Measurements from ENCODE around the gene TBC1D16. TPM values are rescaled to one million over a fixed set of nuclear protein-coding genes. Genes with fewer than 3 reads are reported as not detected.

The TBC1D16 gene
- total RNA-seq, 1 experiment from 2014 or later: 96.1 TPM

DNA sequence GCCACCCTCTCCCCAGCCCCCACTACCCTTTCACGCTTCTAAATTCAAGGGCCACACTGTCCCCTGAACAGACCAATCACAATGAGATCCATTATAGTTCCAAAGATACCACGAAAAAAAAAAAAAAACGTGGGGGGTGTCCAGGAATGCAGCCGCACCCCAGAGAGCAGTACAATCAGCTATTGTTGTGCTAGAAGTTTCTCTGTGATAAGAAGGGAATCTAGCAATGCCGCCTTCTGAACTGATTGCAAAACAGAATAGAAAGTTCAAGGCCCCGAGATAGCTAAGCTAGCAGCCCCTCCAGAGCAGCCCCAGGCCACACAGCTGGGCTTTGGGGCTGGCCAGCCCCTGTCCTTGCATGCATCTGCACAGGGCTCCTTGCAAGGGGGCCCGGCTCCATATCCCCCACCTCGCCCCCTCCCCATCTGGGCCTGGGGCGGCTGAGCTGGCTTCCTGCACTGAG, 109.5 kb downstream of the TBC1D16 start (continued):
- TF ChIP-seq, protein P1, sequence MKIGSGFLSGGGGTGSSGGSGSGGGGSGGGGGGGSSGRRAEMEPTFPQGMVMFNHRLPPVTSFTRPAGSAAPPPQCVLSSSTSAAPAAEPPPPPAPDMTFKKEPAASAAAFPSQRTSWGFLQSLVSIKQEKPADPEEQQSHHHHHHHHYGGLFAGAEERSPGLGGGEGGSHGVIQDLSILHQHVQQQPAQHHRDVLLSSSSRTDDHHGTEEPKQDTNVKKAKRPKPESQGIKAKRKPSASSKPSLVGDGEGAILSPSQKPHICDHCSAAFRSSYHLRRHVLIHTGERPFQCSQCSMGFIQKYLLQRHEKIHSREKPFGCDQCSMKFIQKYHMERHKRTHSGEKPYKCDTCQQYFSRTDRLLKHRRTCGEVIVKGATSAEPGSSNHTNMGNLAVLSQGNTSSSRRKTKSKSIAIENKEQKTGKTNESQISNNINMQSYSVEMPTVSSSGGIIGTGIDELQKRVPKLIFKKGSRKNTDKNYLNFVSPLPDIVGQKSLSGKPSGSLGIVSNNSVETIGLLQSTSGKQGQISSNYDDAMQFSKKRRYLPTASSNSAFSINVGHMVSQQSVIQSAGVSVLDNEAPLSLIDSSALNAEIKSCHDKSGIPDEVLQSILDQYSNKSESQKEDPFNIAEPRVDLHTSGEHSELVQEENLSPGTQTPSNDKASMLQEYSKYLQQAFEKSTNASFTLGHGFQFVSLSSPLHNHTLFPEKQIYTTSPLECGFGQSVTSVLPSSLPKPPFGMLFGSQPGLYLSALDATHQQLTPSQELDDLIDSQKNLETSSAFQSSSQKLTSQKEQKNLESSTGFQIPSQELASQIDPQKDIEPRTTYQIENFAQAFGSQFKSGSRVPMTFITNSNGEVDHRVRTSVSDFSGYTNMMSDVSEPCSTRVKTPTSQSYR (CRISPR knock-in tag; IDR thresholded peaks at IDR 0.05): no peak
- TF ChIP-seq ZNF232 (CRISPR knock-in tag; IDR thresholded peaks at IDR 0.05) (no peak), MYBL2 (CRISPR knock-in tag; IDR thresholded peaks at IDR 0.05) (no peak), SOX15 (CRISPR knock-in tag; IDR thresholded peaks at IDR 0.05) (no peak)
- TF ChIP-seq, protein P2, sequence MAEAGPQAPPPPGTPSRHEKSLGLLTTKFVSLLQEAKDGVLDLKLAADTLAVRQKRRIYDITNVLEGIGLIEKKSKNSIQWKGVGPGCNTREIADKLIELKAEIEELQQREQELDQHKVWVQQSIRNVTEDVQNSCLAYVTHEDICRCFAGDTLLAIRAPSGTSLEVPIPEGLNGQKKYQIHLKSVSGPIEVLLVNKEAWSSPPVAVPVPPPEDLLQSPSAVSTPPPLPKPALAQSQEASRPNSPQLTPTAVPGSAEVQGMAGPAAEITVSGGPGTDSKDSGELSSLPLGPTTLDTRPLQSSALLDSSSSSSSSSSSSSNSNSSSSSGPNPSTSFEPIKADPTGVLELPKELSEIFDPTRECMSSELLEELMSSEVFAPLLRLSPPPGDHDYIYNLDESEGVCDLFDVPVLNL (CRISPR knock-in tag; IDR thresholded peaks at IDR 0.05; ENCODE audit: borderline replicate concordance, low read depth): no peak

DNA sequence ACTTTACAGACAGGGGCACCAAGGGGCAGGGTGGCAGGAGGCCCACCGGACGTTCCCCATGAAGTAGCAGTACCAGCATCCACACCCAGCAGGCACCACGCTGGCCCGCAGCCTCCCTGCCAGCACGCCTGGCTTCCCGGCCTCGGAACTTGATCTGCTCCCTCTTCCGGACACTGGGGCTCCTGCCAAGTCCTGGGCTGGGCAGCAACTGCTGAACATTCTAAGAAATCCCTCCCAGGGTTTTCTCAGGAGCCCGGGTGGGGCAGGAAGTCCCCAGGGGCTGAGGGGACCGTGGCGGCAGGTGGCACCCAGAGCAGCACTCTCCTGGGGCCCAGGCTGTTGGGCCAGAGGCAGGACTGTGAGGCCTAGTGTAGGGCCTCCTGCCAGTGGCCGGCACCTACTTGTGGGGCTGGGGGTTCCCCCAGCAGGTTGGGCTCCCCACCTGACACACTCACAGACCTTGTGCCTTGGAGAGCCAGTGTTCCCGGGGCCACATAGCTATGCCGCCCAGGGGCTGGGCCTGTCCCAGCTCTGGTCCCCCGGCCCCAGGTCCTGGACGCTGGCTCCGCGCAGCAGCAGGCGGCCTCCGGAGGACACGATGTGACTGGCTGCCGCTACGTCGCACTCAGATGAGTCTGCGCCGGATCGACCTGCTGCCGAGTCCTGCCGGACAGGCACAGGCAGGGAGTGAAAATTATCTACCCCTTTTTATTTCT, 110.3 kb downstream of the TBC1D16 start:
- TF ChIP-seq, protein P3, sequence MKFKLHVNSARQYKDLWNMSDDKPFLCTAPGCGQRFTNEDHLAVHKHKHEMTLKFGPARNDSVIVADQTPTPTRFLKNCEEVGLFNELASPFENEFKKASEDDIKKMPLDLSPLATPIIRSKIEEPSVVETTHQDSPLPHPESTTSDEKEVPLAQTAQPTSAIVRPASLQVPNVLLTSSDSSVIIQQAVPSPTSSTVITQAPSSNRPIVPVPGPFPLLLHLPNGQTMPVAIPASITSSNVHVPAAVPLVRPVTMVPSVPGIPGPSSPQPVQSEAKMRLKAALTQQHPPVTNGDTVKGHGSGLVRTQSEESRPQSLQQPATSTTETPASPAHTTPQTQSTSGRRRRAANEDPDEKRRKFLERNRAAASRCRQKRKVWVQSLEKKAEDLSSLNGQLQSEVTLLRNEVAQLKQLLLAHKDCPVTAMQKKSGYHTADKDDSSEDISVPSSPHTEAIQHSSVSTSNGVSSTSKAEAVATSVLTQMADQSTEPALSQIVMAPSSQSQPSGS (CRISPR knock-in tag; IDR thresholded peaks at IDR 0.05; ENCODE audit: borderline replicate concordance, low read depth): no peak
- no peak for TF ChIP-seq ZNF317 (CRISPR knock-in tag; IDR thresholded peaks at IDR 0.05; ENCODE audit: borderline replicate concordance, low read depth)
- no peak for TF ChIP-seq ZBTB21 (CRISPR knock-in tag; IDR thresholded peaks at IDR 0.05; ENCODE audit: borderline replicate concordance)
- TF ChIP-seq, protein P4, sequence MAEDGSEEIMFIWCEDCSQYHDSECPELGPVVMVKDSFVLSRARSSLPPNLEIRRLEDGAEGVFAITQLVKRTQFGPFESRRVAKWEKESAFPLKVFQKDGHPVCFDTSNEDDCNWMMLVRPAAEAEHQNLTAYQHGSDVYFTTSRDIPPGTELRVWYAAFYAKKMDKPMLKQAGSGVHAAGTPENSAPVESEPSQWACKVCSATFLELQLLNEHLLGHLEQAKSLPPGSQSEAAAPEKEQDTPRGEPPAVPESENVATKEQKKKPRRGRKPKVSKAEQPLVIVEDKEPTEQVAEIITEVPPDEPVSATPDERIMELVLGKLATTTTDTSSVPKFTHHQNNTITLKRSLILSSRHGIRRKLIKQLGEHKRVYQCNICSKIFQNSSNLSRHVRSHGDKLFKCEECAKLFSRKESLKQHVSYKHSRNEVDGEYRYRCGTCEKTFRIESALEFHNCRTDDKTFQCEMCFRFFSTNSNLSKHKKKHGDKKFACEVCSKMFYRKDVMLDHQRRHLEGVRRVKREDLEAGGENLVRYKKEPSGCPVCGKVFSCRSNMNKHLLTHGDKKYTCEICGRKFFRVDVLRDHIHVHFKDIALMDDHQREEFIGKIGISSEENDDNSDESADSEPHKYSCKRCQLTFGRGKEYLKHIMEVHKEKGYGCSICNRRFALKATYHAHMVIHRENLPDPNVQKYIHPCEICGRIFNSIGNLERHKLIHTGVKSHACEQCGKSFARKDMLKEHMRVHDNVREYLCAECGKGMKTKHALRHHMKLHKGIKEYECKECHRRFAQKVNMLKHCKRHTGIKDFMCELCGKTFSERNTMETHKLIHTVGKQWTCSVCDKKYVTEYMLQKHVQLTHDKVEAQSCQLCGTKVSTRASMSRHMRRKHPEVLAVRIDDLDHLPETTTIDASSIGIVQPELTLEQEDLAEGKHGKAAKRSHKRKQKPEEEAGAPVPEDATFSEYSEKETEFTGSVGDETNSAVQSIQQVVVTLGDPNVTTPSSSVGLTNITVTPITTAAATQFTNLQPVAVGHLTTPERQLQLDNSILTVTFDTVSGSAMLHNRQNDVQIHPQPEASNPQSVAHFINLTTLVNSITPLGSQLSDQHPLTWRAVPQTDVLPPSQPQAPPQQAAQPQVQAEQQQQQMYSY (CRISPR knock-in tag; IDR thresholded peaks at IDR 0.05): no peak
- TF ChIP-seq GRHL2 (CRISPR knock-in tag; IDR thresholded peaks at IDR 0.05; ENCODE audit: insufficient replicate concordance, severe bottlenecking): no peak
- TF ChIP-seq TCF7 (CRISPR knock-in tag; IDR thresholded peaks at IDR 0.05; ENCODE audit: low read depth): no peak
- no peak for TF ChIP-seq ZNF121 (CRISPR knock-in tag; IDR thresholded peaks at IDR 0.05)
- TF ChIP-seq FOXP1 (CRISPR knock-in tag; IDR thresholded peaks at IDR 0.05; ENCODE audit: borderline replicate concordance): no peak
- TF ChIP-seq, protein P5, sequence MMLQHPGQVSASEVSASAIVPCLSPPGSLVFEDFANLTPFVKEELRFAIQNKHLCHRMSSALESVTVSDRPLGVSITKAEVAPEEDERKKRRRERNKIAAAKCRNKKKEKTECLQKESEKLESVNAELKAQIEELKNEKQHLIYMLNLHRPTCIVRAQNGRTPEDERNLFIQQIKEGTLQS (CRISPR knock-in tag; conservative IDR thresholded peaks at IDR 0.05): no peak
- no peak for TF ChIP-seq ZNF671 (CRISPR knock-in tag; IDR thresholded peaks at IDR 0.05)
- no peak for TF ChIP-seq ZNF232 (CRISPR knock-in tag; IDR thresholded peaks at IDR 0.05)
- TF ChIP-seq, protein P6, sequence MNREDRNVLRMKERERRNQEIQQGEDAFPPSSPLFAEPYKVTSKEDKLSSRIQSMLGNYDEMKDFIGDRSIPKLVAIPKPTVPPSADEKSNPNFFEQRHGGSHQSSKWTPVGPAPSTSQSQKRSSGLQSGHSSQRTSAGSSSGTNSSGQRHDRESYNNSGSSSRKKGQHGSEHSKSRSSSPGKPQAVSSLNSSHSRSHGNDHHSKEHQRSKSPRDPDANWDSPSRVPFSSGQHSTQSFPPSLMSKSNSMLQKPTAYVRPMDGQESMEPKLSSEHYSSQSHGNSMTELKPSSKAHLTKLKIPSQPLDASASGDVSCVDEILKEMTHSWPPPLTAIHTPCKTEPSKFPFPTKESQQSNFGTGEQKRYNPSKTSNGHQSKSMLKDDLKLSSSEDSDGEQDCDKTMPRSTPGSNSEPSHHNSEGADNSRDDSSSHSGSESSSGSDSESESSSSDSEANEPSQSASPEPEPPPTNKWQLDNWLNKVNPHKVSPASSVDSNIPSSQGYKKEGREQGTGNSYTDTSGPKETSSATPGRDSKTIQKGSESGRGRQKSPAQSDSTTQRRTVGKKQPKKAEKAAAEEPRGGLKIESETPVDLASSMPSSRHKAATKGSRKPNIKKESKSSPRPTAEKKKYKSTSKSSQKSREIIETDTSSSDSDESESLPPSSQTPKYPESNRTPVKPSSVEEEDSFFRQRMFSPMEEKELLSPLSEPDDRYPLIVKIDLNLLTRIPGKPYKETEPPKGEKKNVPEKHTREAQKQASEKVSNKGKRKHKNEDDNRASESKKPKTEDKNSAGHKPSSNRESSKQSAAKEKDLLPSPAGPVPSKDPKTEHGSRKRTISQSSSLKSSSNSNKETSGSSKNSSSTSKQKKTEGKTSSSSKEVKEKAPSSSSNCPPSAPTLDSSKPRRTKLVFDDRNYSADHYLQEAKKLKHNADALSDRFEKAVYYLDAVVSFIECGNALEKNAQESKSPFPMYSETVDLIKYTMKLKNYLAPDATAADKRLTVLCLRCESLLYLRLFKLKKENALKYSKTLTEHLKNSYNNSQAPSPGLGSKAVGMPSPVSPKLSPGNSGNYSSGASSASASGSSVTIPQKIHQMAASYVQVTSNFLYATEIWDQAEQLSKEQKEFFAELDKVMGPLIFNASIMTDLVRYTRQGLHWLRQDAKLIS (CRISPR knock-in tag; IDR thresholded peaks at IDR 0.05; ENCODE audit: borderline replicate concordance): no peak
- TF ChIP-seq, protein P7, sequence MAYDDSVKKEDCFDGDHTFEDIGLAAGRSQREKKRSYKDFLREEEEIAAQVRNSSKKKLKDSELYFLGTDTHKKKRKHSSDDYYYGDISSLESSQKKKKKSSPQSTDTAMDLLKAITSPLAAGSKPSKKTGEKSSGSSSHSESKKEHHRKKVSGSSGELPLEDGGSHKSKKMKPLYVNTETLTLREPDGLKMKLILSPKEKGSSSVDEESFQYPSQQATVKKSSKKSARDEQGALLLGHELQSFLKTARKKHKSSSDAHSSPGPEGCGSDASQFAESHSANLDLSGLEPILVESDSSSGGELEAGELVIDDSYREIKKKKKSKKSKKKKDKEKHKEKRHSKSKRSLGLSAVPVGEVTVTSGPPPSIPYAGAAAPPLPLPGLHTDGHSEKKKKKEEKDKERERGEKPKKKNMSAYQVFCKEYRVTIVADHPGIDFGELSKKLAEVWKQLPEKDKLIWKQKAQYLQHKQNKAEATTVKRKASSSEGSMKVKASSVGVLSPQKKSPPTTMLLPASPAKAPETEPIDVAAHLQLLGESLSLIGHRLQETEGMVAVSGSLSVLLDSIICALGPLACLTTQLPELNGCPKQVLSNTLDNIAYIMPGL (CRISPR knock-in tag; IDR thresholded peaks at IDR 0.05): no peak
- Mint-ChIP-seq H3K36me3 (no peaks in the 10 kb centered on the region), H3K4me3 (no peak overlapping the region), H3K4me1 (peaks cover 13% of the 10 kb centered on the region), H3K27me3 (ENCODE audit: low read depth) (peaks cover 8% of the 10 kb centered on the region), H3K27ac (no peak overlapping the region), H3K9me3 (no peaks in the 10 kb centered on the region)
- ATAC-seq (no peak), DNase-seq (ENCODE audit: low spot score) (no peak)
- POLR2A ChIA-PET: no interaction called here
- CTCF ChIA-PET: interaction anchor here (0.8 to 2.9 kb wide), 9 partner anchors 25 to 117 kb away, joined by 3 to 15 read pairs (median 4); partner anchors contain the start of gene CBX4
